ENCODE data around the gene KRT86. TPM values are rescaled to one million over a fixed set of nuclear protein-coding genes. Genes with fewer than 3 reads are reported as not detected.

Gene KRT86
- total and polyA plus RNA-seq, 3 donors from 2014 or later, result 2.3 to 4.0 (median 3.2) TPM

GRCh38 chr12:52332381-52332780, 57.9 kb downstream of the KRT86 start:
- intact Hi-C loops (cut with DNase I; ENCODE audit: low total_unique reads), result no loop called here
- H3K27ac ChIP-seq, result no peak overlapping the region

GRCh38 chr12:52333321-52333720, 58.9 kb downstream of the KRT86 start:
- Histone ChIP-seq H3K27me3 (no peaks in the 10 kb centered on the region), H3K36me3 (ENCODE audit: low read depth, missing control alignments) (no peaks in the 10 kb centered on the region), H3K9me3 (no peaks in the 10 kb centered on the region), H3K27ac (no peak overlapping the region), H3K4me1 (no peaks in the 10 kb centered on the region), H3K4me3 (no peak overlapping the region)
- intact Hi-C loops (cut with DNase I; ENCODE audit: low total_unique reads), result no loop called here
- DNase-seq, result no peak
- no peak for TF ChIP-seq POLR2A (IDR thresholded peaks at IDR 0.05)
- TF ChIP-seq CTCF (IDR thresholded peaks at IDR 0.05), result no peak
- 83 to 85% methylated on average over 3 of the region's 3 CpGs for WGBS, 2 donors

More at GRCh38 chr12:52332381-52332780, 57.9 kb downstream of the KRT86 start:
- Histone ChIP-seq H3K36me3 (ENCODE audit: low read depth, missing control alignments) (no peaks in the 10 kb centered on the region), H3K4me1 (no peaks in the 10 kb centered on the region), H3K4me3 (no peak overlapping the region), H3K9me3 (no peaks in the 10 kb centered on the region), H3K27me3 (no peaks in the 10 kb centered on the region)
- WGBS, 2 donors, result 86% methylated on average over 1 of the region's 1 CpG
- TF ChIP-seq CTCF (IDR thresholded peaks at IDR 0.05) (no peak), POLR2A (IDR thresholded peaks at IDR 0.05) (no peak)
- no peak for DNase-seq

- WGBS, 2 donors, result 71% methylated on average over 3 of the region's 3 CpGs
- H3K36me3 ChIP-seq (ENCODE audit: low read depth, missing control alignments), result no peaks in the 10 kb centered on the region
- H3K4me1 ChIP-seq, result no peaks in the 10 kb centered on the region
- DNase-seq, result no peak
- intact Hi-C loops (cut with DNase I; ENCODE audit: low total_unique reads), result no loop called here
- TF ChIP-seq POLR2A (IDR thresholded peaks at IDR 0.05) (no peak), CTCF (IDR thresholded peaks at IDR 0.05) (no peak)
- H3K9me3 ChIP-seq, result no peaks in the 10 kb centered on the region
- H3K27ac ChIP-seq, result no peak overlapping the region
- H3K27me3 ChIP-seq, result no peaks in the 10 kb centered on the region
- no peak overlapping the region for H3K4me3 ChIP-seq
These were observed 59.7 kb downstream of the KRT86 start for GRCh38 chr12:52334185-52334584.

GRCh38 chr12:52335598-52336262, 61.3 kb downstream of the KRT86 start:
- Histone ChIP-seq H3K4me1 (no peaks in the 10 kb centered on the region), H3K9me3 (no peaks in the 10 kb centered on the region), H3K36me3 (ENCODE audit: low read depth, missing control alignments) (no peaks in the 10 kb centered on the region), H3K4me3 (no peak overlapping the region), H3K27ac (no peak overlapping the region), H3K27me3 (no peaks in the 10 kb centered on the region)
- TF ChIP-seq CTCF (IDR thresholded peaks at IDR 0.05) (no peak), POLR2A (IDR thresholded peaks at IDR 0.05) (no peak)
- WGBS, 2 donors, result 88 to 91% methylated on average over 4 of the region's 4 CpGs
- intact Hi-C loops (cut with DNase I; ENCODE audit: low total_unique reads), result no loop called here
- no peak for DNase-seq

- Histone ChIP-seq H3K4me3 (no peak overlapping the region), H3K36me3 (ENCODE audit: low read depth, missing control alignments) (no peaks in the 10 kb centered on the region), H3K9me3 (no peaks in the 10 kb centered on the region), H3K4me1 (no peaks in the 10 kb centered on the region), H3K27ac (no peak overlapping the region), H3K27me3 (no peaks in the 10 kb centered on the region)
- DNase-seq, result no peak
- WGBS, 2 donors, result 56 to 82% methylated on average over 2 of the region's 2 CpGs
- no peak for TF ChIP-seq POLR2A (IDR thresholded peaks at IDR 0.05)
- TF ChIP-seq CTCF (IDR thresholded peaks at IDR 0.05), result no peak
- intact Hi-C loops (cut with DNase I; ENCODE audit: low total_unique reads), result no loop called here
These were observed 62.2 kb downstream of the KRT86 start for GRCh38 chr12:52336641-52337040.
